HEK293T (cell line): ENCODE data around the gene DMRTB1.

Experiments
- CTCF ChIA-PET: fragments of 350-600 bp; formaldehyde crosslinking; extraction: SDS; loops from one replicate; lab custom pipeline; 2021; ENCODE audit warnings: antibody characterized with exemption, inconsistent platforms; lab: Yijun Ruan, JAX
- POLR2A ChIA-PET: fragments of 350-600 bp; formaldehyde crosslinking; extraction: SDS; loops from one replicate; lab custom pipeline; 2020; ENCODE audit warnings: antibody characterized with exemption, inconsistent platforms; lab: Yijun Ruan, JAX
- DNase-seq: peaks from one replicate; pipeline ENCODE4 v3.0.0; 2012; ENCODE audit warnings: mixed read lengths; ENCODE audit errors: extremely low spot score
- ARNT ChIP-seq: fragments of 450-650 bp; IDR thresholded peaks from 2 replicates; pipeline ENCODE4 v1.6.1; 2017; ENCODE audit warnings: mild to moderate bottlenecking
- BHLHE40 ChIP-seq: fragments of 450-650 bp; IDR thresholded peaks from 2 replicates; pipeline ENCODE4 v1.6.1; 2016; ENCODE audit warnings: mild to moderate bottlenecking, moderate library complexity, borderline replicate concordance
- CTBP1 ChIP-seq: fragments of 450-650 bp; IDR thresholded peaks from 2 replicates; pipeline ENCODE4 v1.6.1; 2016; ENCODE audit warnings: borderline replicate concordance
- ELF4 ChIP-seq: fragments of 450-650 bp; IDR thresholded peaks from 2 replicates; pipeline ENCODE4 v1.6.1; 2017; ENCODE audit warnings: antibody characterized with exemption
- FOXA1 ChIP-seq: fragments of 450-650 bp; IDR thresholded peaks from 2 replicates; pipeline ENCODE4 v1.6.1; 2016; ENCODE audit warnings: mild to moderate bottlenecking
- FOXK2 ChIP-seq: fragments of 450-650 bp; IDR thresholded peaks from 2 replicates; pipeline ENCODE4 v1.6.1; 2016; ENCODE audit warnings: mild to moderate bottlenecking
- FOXM1 ChIP-seq: fragments of 450-650 bp; IDR thresholded peaks from 2 replicates; pipeline ENCODE4 v1.6.1; 2017; ENCODE audit warnings: mild to moderate bottlenecking, borderline replicate concordance
- HDGF ChIP-seq: fragments of 450-650 bp; IDR thresholded peaks from 2 replicates; pipeline ENCODE4 v1.6.1; 2017; ENCODE audit warnings: antibody characterized with exemption, borderline replicate concordance
- L3MBTL2 ChIP-seq: fragments of 450-650 bp; conservative IDR thresholded peaks from 2 replicates; pipeline ENCODE4 v1.6.1; 2016; ENCODE audit warnings: mild to moderate bottlenecking
- LEF1 ChIP-seq: fragments of 450-650 bp; IDR thresholded peaks from 2 replicates; pipeline ENCODE4 v1.6.1; 2017; ENCODE audit warnings: mild to moderate bottlenecking, borderline replicate concordance
- NFRKB ChIP-seq: fragments of 450-650 bp; IDR thresholded peaks from 2 replicates; pipeline ENCODE4 v1.6.1; 2016; ENCODE audit warnings: mild to moderate bottlenecking, moderate library complexity
- SP1 ChIP-seq: fragments of 450-650 bp; IDR thresholded peaks from 2 replicates; pipeline ENCODE4 v1.6.1; 2017
- SUZ12 ChIP-seq: fragments of 450-650 bp; IDR thresholded peaks from 2 replicates; pipeline ENCODE4 v1.6.1; 2016; ENCODE audit warnings: mild to moderate bottlenecking
- TARDBP ChIP-seq: fragments of 450-650 bp; IDR thresholded peaks from 2 replicates; pipeline ENCODE4 v1.6.1; 2016
- ZNF384 ChIP-seq: fragments of 450-650 bp; IDR thresholded peaks from 2 replicates; pipeline ENCODE4 v1.6.1; 2016
- TF ChIP-seq, protein P1 (sequence below): fragments of 450-650 bp; IDR thresholded peaks from 2 replicates; pipeline ENCODE4 v1.6.1; 2016

Gene DMRTB1

DNA sequence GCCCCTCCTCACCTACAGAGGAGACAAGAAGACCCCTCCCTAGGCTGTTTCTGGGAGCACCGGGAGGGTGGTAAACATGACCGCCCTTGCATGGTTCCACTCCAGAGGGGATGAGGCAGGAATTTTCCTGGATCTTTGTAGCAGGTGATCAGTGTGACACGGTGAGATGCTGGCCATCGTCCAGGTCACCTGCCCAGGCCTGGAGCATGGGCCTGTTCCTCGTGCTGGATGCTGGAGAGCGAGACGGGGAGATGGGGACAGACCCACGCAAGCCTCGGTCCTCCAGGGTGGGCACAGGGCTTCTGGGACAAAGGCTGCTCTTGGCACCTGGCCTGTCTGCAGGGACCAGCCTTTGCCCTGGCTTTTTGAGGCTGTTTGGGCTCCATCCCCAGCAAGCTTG lies 46.2 kb downstream of the DMRTB1 start:
- TF ChIP-seq CTBP1 = no peak
- TF ChIP-seq ELF4 = no peak
- TF ChIP-seq BHLHE40 = no peak
- no peak for TF ChIP-seq NFRKB
- no peak for TF ChIP-seq LEF1
- TF ChIP-seq FOXA1 = no peak
- no peak for TF ChIP-seq ARNT
- TF ChIP-seq HDGF = no peak
- TF ChIP-seq L3MBTL2 = no peak
- no peak for TF ChIP-seq FOXK2
- TF ChIP-seq FOXM1 = no peak
- TF ChIP-seq SUZ12 = no peak
- TF ChIP-seq, protein P1, sequence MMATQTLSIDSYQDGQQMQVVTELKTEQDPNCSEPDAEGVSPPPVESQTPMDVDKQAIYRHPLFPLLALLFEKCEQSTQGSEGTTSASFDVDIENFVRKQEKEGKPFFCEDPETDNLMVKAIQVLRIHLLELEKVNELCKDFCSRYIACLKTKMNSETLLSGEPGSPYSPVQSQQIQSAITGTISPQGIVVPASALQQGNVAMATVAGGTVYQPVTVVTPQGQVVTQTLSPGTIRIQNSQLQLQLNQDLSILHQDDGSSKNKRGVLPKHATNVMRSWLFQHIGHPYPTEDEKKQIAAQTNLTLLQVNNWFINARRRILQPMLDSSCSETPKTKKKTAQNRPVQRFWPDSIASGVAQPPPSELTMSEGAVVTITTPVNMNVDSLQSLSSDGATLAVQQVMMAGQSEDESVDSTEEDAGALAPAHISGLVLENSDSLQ = no peak
- ChIA-PET POLR2A (no interaction called here), CTCF (no interaction called here)
- DNase-seq = no peak

DNA sequence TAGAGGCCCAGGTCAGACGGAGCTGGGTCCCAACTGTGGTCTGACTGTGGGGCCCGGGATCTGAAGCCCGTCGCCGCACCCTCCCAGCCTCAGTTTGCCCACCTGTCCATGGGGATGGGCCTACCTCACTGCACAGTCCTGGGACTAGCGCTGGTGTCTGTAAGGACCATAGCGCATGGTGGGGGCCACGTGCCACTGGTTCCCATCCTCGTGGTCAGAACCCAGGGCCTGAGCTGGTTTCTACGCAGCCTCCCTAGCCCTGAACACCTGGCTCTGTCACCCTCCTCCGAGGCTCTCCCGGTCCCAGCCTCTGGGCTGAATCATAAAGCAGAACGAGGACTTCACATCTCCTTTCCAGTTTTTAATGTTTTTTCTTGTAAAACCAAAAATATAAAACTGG lies 46.7 kb downstream of the DMRTB1 start:
- CTCF ChIA-PET = no interaction called here
- POLR2A ChIA-PET = no interaction called here
- no peak for TF ChIP-seq SUZ12
- no peak for TF ChIP-seq L3MBTL2
- TF ChIP-seq ZNF384 = no peak
- no peak for TF ChIP-seq FOXA1
- no peak for TF ChIP-seq FOXK2
- DNase-seq = no peak

DNA sequence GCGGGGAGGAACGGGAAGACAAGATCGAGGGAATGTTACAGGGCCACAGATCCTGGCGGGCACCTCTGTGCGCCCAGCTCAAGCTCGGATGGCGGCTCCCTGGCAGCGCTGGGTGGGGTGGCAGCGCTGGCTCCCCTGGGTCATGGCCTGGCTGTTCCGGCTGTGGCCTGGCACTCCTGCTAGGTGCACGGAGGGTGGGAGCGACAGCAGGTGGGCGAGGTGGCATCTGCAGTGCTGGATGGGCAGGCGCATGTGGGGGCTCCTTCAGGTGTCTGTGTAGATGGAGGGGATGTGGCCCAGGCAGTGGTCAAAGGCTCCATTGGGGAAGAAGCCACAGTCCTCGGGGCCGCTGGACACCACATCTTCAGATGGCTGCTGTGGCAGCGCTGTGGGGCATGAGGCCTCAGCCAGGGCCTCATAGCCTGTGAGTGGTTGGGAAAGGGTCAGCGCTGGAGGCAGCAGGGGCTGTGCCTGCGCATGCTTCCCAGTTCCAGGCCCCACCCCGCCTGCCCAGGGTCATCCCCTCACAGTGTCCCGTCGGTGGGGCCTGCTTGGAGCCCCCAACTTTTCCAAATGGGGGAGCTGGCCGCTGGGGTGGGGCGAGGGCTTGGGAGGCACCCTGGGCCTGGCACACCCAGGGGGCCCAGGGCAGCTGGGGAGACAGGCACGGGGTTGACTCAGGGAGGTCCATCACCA lies 47.3 kb downstream of the DMRTB1 start:
- DNase-seq = no peak
- POLR2A ChIA-PET = no interaction called here
- no peak for TF ChIP-seq FOXK2
- CTCF ChIA-PET = interaction anchor here (1.1 kb wide), 1 partner anchor 21 kb away, joined by 4 read pairs; no protein-coding TSS in a partner anchor

DNA sequence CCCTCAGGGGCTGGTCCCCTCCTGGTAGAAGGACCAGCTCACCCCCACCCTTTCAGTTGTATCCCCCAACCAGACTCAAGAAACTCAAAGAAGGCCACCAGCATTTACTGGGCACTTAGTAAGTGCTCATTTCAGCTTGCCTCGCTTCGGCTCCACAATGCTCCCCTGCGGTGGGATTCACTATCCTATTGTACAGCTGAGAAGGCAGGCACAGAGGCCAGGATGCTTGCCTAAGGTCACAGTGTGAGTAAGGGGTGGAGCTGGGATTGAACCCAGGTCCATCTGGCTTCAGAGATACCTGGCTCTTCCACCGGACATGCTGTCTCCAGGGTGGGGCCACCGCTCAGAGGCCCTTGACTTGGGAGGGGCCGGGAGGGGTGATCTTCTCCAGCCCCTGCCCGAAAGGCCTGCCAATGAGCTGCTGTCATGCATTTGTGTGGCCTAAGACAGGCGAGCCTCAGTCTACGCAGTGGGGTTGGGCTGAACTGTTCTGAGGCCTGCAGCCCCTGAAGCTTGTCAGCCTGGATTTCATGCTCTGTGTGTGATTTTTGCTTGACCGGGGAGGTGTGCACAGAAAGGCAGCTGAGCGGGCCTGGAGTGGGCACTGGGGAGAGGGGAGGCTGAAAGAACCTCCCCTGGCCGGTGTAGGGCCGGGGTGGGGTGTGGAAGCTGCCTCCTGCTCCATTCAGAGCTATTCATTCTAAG lies 48.1 kb downstream of the DMRTB1 start:
- ChIA-PET CTCF (interaction anchor here (1.1 kb wide), 1 partner anchor 22 kb away, joined by 4 read pairs; no protein-coding TSS in a partner anchor), POLR2A (interaction anchor here (0.5 kb wide), 1 partner anchor 129 kb away, joined by 3 read pairs; no protein-coding TSS in a partner anchor)
- TF ChIP-seq CTBP1 (no peak), ELF4 (no peak), HDGF (no peak), FOXK2 (no peak), FOXA1 (no peak), SP1 (no peak), LEF1 (no peak), ARNT (no peak), TARDBP (no peak), NFRKB (no peak), SUZ12 (no peak), L3MBTL2 (no peak), FOXM1 (no peak), BHLHE40 (no peak), ZNF384 (no peak)
- TF ChIP-seq, protein P1 = no peak
- DNase-seq = no peak

DNA sequence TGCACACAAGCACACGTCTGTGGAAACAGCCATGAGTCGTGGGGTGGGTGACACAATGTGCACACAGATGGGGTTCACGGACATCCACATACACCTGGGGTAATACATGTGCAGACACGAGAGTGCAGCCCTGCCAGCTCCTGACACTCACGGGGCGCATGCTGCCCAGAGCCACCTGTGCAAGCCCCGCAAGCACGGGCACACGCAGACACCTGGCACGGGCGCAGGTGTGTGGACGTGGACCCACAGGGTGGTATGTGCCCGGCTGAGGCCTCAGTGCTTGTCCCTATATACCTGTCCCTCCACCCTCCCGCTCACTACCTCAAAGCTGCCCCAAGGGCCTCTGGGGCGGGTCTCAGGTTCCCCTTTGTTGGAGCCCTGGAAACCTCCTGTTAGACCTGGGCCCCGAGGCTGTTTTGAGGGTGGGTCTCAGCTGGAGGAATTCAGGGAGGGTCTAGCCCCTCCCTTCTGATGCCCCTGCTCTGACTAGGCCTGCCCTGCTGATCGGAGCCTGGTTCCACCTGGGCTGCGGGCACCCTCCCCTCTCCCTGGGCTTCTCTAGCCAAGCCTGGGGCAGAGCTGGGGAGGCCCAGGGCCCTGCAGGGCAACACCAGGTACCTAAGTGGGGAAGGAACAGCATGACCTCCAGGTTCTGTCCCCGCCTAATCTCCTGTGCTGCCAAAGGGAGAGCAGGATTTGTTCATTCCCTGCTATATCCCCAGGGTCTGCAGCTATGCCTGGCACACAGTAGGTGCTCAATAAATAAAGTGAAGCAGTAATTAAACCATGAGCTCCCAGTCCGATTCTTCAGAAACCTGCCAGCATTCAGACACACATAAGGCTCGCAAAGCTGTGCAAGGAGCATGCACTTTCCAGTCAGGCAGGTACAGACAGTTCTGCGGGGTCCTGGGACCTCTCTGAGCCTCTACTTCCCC lies 49.1 kb downstream of the DMRTB1 start:
- POLR2A ChIA-PET = no interaction called here
- DNase-seq = no peak
- CTCF ChIA-PET = interaction anchor here (1.1 kb wide), 1 partner anchor 23 kb away, joined by 4 read pairs; no protein-coding TSS in a partner anchor
- TF ChIP-seq CTBP1 (no peak), SUZ12 (no peak), NFRKB (no peak), FOXA1 (no peak), ZNF384 (no peak), SP1 (no peak)
- TF ChIP-seq, protein P1 = no peak
